Thyroid gland (tissue), 4 donors: ENCODE results near the gene PTPRC.

Experiments
- CTCF ChIP-seq, 6 experiments: fragments of 200-600 bp in 3 of 6; fragments of 450-650 bp in 3 of 6; sonication (generic) in 3 of 6; IDR thresholded peaks; one replicate each; pipeline ENCODE4 v1.5.1; 2016 to 2019; ENCODE audit warnings: antibody characterized with exemption in 6 of 6, mild to moderate bottlenecking in 2 of 6, inconsistent platforms in 1 of 6, moderate library complexity in 1 of 6
- POLR2A ChIP-seq, 2 donors: fragments of 450-650 bp; IDR thresholded peaks; one replicate each; pipeline ENCODE4 v1.6.1; 2017; ENCODE audit warnings: antibody characterized with exemption in 2 of 2, mild to moderate bottlenecking in 2 of 2, moderate library complexity in 1 of 2

GRCh38 chr1:198671136-198671535 lies 32.3 kb downstream of the PTPRC start:
- TF ChIP-seq CTCF (IDR thresholded peaks at IDR 0.05) (no peak), POLR2A (IDR thresholded peaks at IDR 0.05) (no peak)
